ENCODE data around the gene AFAP1L2.

DNA sequence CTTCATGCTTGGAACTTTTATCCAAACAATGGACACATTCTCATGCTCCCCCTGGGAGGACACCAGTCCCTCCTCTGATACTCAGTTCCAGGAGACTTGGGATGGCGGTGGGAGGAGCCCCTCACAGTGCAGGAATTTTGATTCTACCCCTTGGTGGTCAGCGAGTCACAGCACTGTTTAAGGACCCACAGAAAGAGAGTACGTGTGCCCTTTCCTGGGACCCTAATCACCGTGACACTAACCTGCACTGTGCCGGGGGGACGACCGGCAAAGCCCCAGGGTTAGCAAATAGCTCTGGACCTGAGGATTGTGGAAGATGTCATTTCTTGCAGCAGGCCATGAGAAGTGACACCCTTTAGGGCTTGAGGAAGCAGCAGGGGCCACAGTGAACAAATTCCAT lies 10.4 kb downstream of the AFAP1L2 start:
- TF ChIP-seq, protein P1, sequence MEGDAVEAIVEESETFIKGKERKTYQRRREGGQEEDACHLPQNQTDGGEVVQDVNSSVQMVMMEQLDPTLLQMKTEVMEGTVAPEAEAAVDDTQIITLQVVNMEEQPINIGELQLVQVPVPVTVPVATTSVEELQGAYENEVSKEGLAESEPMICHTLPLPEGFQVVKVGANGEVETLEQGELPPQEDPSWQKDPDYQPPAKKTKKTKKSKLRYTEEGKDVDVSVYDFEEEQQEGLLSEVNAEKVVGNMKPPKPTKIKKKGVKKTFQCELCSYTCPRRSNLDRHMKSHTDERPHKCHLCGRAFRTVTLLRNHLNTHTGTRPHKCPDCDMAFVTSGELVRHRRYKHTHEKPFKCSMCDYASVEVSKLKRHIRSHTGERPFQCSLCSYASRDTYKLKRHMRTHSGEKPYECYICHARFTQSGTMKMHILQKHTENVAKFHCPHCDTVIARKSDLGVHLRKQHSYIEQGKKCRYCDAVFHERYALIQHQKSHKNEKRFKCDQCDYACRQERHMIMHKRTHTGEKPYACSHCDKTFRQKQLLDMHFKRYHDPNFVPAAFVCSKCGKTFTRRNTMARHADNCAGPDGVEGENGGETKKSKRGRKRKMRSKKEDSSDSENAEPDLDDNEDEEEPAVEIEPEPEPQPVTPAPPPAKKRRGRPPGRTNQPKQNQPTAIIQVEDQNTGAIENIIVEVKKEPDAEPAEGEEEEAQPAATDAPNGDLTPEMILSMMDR (IDR thresholded peaks at IDR 0.05; ENCODE audit: low read depth, low read length, poor library complexity, severe bottlenecking) = no peak
- TF ChIP-seq EZH2phosphoT487 (IDR thresholded peaks at IDR 0.05; ENCODE audit: borderline replicate concordance, low read length) = no peak
